Psoas muscle (tissue), 8 donors: Measurements from ENCODE around the gene CTBP2. TPM values are rescaled to one million over a fixed set of nuclear protein-coding genes. Genes with fewer than 3 reads are reported as not detected.
"Not testable (repeated sequence)": the region's sequence is repeated elsewhere in the genome, so short reads cannot be mapped to it uniquely, and the experiment has no call there.

Experiments used
- ATAC-seq, 4 donors: fragments of 200-7000 bp; cut with Tn5 transposase; one replicate each; pipeline ENCODE4 v1.9.1; 2020; ENCODE audit warnings: moderate library complexity in 3 of 4, mild to moderate bottlenecking in 2 of 4
- DNase-seq, 2 donors: peaks; one replicate each; pipeline ENCODE4 v3.0.0-alpha.2; 2020
- H3K27ac ChIP-seq: fragments of 200-600 bp; one replicate; pipeline ENCODE4 v1.8.0; 2022
- H3K27me3 ChIP-seq, 3 donors: fragments of 200-600 bp in 1 of 3; one replicate each; pipeline versions ENCODE4 v1.6.1 to v1.8.0; 2013 to 2022; ENCODE audit warnings: low read length in 2 of 3, mild to moderate bottlenecking in 2 of 3, moderate library complexity in 1 of 3; ENCODE audit not compliant: insufficient read depth in 3 of 3
- H3K36me3 ChIP-seq, 2 donors: fragments of 200-600 bp in 1 of 2; one replicate each; pipeline versions ENCODE4 v1.6.1 to v1.8.0; 2013 to 2022; ENCODE audit warnings: low read depth in 1 of 2, mild to moderate bottlenecking in 1 of 2, moderate library complexity in 1 of 2; ENCODE audit not compliant: insufficient read depth in 1 of 2
- H3K4me1 ChIP-seq: fragments of 200-600 bp; one replicate; pipeline ENCODE4 v1.8.0; 2022
- H3K4me3 ChIP-seq: fragments of 200-600 bp; one replicate; pipeline ENCODE4 v1.8.0; 2022; ENCODE audit warnings: mild to moderate bottlenecking
- H3K9me3 ChIP-seq: fragments of 200-600 bp; one replicate; pipeline ENCODE4 v1.8.0; 2022
- WGBS, 3 donors: extraction: QIAGEN DNeasy Blood & Tissue Kit; methylation state at CpG; one replicate each; pipeline versions ENCODE4 v1.1.6 to v1.1.7; 2013; 5-methylcytosine and 5-hydroxymethylcytosine counted together
- intact Hi-C, 2 donors: fragments of 100-400 bp; cut with DNase I; formaldehyde crosslinking; loops; one replicate each; pipeline versions ENCODE4 v1.11.0 to v1.14.2; 2022
- polyA plus RNA-seq, 3 donors: library from polyadenylated mRNA; stranded (reverse); fragments of 200-250 nt; gene quantifications; one replicate each; pipeline ENCODE4 v1.2.3, GENCODE V29; 2013
- total RNA-seq, 4 donors: library from RNA; stranded (reverse); fragmentation: NEBNext Ultra II Directional in 2 of 4; extraction: Animal tissue kit (Norgen Biotek cat#: 25700) in 2 of 4; gene quantifications; one replicate each; pipeline versions ENCODE4 v1.2.1 to v1.2.4, GENCODE V29; 2021 to 2023
- TF ChIP-seq, protein P1 (sequence below): fragments of 200-600 bp; IDR thresholded peaks from one replicate; pipeline ENCODE4 v1.8.0; 2022; ENCODE audit warnings: antibody characterized with exemption
- donor health status: healthy with polysubstance abuse.
- donor health status: DM: no; HTN: no; CAD: no; lungs with moderate emphysema.
- donor health status: Bipolar disorder and iron deficiency.
- donor health status: healthy.
- donor health status: DM: yes; HTN: yes; CAD: no.
- donor health status: DM: no; HTN: no; CAD: no.
- donor health status: DM: no; HTN: no; CAD: no.
- donor health status: DM: yes; HTN: yes; CAD: no.

The CTBP2 gene
- total and polyA plus RNA-seq, 7 donors: 14.7 to 49.8 (median 33.0) TPM

DNA sequence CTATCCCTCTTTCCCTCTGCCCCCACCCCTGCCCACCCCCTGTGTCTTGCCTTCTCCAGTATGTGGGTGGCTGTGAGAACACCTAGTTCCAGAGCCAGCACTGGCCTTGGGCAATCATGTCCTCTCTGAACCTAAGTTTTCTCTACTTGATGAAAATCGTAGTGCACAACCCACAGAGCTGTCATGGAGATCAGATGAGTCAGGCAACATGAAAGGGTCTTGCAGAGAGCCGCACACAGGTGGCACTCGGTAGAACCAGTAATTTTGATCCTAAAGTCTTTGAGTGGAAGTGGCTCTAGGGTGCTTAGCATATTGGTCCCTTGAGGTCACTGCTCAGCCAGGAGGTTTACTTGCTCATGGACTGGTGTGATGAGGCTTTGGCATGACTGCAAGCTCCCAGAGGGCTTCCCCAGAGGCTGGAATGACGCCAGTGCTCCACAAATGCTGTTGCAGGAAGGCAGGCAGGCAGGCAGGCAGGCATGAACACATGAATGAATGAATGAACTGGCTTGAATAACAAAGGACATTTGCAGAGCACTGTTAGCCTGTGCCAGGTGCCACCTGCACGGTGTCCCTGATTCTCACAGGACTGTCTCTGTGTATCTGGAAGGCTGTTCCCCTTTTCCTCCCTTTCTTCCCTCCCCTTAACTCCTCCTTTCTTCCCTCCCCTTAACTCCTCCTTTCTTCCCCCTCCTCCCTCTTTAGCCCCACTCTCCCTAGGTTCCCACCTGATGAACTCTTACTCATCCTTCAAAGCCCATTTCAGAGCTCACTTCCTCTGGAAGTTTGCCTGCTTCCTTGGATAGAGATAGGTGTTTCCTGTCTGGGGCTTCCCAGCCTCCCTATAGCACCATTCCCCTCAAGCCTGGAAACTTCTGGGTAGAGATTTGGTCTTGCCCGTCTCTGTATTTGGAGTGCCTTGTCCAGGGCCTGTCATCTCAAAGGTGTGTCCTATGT is 27.2 kb upstream of the CTBP2 start:
- Histone ChIP-seq H3K4me1 (no peaks in the 10 kb centered on the region), H3K9me3 (no peaks in the 10 kb centered on the region), H3K27ac (no peak overlapping the region), H3K36me3 (no peaks in the 10 kb centered on the region), H3K27me3 (no peaks in the 10 kb centered on the region), H3K4me3 (no peak overlapping the region)
- TF ChIP-seq, protein P1, sequence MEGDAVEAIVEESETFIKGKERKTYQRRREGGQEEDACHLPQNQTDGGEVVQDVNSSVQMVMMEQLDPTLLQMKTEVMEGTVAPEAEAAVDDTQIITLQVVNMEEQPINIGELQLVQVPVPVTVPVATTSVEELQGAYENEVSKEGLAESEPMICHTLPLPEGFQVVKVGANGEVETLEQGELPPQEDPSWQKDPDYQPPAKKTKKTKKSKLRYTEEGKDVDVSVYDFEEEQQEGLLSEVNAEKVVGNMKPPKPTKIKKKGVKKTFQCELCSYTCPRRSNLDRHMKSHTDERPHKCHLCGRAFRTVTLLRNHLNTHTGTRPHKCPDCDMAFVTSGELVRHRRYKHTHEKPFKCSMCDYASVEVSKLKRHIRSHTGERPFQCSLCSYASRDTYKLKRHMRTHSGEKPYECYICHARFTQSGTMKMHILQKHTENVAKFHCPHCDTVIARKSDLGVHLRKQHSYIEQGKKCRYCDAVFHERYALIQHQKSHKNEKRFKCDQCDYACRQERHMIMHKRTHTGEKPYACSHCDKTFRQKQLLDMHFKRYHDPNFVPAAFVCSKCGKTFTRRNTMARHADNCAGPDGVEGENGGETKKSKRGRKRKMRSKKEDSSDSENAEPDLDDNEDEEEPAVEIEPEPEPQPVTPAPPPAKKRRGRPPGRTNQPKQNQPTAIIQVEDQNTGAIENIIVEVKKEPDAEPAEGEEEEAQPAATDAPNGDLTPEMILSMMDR: no peak
- DNase-seq (no peak), ATAC-seq (no peak)
- intact Hi-C loops: no loop called here
- WGBS, 3 donors: 69 to 81% (median 77%) methylated on average over 6 of the region's 6 CpGs

DNA sequence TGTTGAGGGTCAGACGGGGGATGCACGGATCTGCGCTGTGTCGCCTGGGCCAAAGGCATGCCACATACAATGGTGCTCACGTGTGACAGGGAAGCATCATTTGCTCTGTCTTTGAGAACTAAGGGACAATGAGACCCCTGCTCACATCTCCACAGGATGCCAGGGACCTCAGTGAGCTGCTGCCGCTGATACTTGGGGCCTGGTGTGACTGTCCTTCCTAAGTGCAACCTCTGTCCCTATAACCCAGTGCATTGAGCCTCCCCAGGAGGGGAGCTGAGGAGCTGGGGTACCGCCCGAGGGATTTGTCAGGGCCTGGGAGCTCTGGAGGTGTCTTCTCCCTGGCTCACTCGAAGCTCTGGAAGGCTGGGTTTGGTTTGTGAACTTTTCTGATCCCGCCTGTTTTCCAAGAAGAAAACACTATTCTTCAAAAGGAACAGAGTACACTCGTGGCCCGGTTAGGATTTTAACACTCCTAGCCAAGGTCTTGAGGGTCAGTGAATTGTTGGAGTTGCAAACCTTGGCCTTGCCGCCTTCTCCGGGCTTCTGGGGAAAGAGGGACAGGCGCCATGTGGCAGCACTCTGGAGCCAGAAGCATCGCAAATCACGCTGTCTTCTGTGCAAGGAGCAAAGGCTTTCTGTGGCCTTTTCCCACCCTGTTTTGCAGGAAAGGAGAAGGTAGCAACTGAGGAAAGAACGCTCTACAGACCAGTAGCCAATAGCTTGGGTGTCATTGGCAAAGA is 26.2 kb upstream of the CTBP2 start:
- Histone ChIP-seq H3K4me1 (no peaks in the 10 kb centered on the region), H3K27me3 (no peaks in the 10 kb centered on the region), H3K4me3 (no peak overlapping the region), H3K27ac (no peak overlapping the region), H3K36me3 (no peaks in the 10 kb centered on the region), H3K9me3 (no peaks in the 10 kb centered on the region)
- ATAC-seq: no peak
- no peak for DNase-seq
- WGBS, 3 donors: 81 to 82% (median 82%) methylated on average over 18 of the region's 18 CpGs
- intact Hi-C loops: no loop called here
- TF ChIP-seq, protein P1: no peak

DNA sequence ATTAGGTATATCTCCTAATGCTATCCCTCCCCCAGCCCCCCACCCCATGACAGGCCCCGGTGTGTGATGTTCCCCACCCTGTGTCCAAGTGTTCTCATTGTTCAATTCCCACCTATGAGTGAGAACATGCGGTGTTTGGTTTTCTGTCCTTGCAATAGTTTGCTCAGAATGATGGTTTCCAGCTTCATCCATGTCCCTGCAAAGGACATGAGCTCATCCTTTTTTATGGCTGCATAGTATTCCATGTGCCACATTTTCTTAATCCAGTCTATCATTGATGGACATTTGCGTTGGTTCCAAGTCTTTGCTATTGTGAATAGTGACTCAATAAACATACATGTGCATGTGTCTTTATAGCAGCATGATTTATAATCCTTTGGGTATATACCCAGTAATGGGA is 18.7 kb upstream of the CTBP2 start:
- H3K4me1 ChIP-seq, H3K27me3 ChIP-seq, H3K27ac ChIP-seq, H3K4me3 ChIP-seq, intact Hi-C loops, H3K9me3 ChIP-seq, H3K36me3 ChIP-seq, ATAC-seq, DNase-seq: not testable (repeated sequence)
- 86 to 99% (median 98%) methylated on average over 2 of the region's 3 CpGs for WGBS, 3 donors

DNA sequence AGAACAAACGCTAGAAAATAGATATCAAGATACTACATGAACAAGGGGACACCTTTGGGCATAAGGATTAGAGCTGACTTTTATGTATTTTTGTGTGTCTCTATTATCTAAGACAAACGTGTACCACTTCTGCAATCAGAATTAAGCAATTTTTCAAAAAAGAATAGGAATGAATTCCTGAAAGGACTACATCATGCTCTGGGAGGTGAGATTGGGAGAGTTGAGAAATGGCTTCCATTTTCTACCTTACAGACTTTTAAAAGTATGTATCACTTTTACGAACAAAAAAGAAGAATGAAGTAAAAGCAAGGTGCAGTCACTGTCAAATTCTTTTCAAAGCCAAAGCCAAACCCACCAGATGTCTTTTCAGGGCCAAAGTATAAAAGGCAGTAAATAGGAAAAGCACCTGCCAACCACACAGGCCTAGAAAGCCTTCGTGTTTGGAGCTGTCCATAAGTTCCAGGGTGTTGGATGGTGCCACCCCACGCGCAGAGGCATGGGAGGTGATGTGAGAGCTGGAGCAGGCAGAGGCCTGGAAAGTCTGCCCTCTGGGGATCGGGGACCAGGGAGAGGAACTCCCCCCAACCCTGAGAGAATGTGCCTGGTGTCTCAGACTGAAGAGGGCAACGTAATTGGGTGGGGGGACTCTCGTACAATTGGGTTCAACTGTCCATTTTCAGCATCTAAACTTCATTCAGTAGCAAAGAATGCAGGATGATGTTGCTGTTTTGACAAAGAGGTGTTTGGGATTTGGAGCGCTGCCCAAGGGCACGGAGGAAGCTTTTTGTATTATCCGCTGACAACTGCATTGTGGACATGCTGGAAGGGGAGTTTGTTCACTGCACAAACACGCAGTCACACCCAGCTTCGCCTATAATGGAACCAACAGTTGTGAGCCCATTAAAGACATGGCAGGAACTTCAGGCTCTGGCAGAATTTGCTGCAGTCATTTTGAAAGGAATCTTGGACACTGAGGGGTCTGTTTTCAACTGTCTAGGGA is 17.6 kb upstream of the CTBP2 start:
- no peaks in the 10 kb centered on the region for H3K4me1 ChIP-seq
- 74 to 75% (median 75%) methylated on average over 14 of the region's 14 CpGs for WGBS, 3 donors
- DNase-seq (no peak), ATAC-seq (no peak)
- peaks cover 0 to 5% (median 0%) of the 10 kb centered on the region in 3 donors for H3K27me3 ChIP-seq
- no peaks in the 10 kb centered on the region for H3K36me3 ChIP-seq
- peaks cover 3% of the 10 kb centered on the region for H3K9me3 ChIP-seq
- H3K27ac ChIP-seq: no peak overlapping the region
- TF ChIP-seq, protein P1: no peak
- H3K4me3 ChIP-seq: no peak overlapping the region
- intact Hi-C loops: no loop called here
